GM12872 (cell line): Measurements from ENCODE around the gene ZRANB1.

Source experiments
- CTCF ChIP-seq: IDR thresholded peaks from 3 replicates; pipeline ENCODE4 v1.5.1; 2011; ENCODE audit warnings: low read depth, mild to moderate bottlenecking, low read length, moderate library complexity; ENCODE audit not compliant: insufficient read depth

ZRANB1 gene

GRCh38 chr10:124990671-124991625 is 49.0 kb downstream of the ZRANB1 start:
- no peak for TF ChIP-seq CTCF

GRCh38 chr10:124991835-124992234 is 49.9 kb downstream of the ZRANB1 start:
- TF ChIP-seq CTCF, result no peak

DNA sequence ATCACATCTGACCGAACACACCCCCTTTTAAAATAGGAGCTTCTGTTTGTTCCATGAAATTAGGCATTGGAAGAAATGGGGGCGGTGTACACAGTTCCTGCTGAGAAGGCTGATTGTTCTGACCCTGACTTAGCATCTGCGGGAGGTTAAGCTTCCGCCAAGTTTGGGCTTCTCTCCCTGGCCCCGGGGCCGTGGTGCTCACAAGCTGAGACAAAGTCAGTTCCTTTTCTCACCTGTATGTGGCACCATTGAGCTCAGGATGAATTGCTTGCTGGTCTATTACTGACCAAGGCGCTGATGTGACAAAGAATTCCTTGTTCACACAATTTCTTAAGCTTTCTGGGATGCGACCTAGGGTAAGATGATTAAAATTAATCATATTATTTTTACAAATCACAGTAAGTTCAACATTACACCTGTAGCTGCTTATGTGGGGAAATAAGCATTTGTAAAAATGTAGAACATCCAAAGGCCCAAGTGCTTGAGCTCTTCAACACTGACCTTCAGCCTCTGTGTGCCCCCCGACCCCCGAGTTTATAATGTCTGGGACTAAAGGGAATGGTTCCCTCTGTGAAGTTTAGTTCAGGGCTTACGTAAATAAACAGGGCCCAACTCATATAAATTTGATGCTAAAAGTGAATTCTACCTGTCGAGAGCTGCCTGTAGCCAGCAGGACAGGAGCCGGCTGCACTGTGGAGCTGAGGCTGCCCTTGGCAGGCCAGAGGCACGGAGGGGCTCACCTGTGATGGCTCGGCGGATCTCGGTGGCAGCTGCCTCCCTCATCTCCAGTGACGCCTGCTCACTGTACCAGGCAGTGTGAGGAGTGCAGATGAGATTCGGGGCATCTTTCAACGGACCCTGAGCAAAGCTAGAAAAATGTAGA is 50.8 kb downstream of the ZRANB1 start:
- peak; percentile 64 for TF ChIP-seq CTCF

- no peak for TF ChIP-seq CTCF
Measured at GRCh38 chr10:124993345-124993708, 51.4 kb downstream of the ZRANB1 start.

DNA sequence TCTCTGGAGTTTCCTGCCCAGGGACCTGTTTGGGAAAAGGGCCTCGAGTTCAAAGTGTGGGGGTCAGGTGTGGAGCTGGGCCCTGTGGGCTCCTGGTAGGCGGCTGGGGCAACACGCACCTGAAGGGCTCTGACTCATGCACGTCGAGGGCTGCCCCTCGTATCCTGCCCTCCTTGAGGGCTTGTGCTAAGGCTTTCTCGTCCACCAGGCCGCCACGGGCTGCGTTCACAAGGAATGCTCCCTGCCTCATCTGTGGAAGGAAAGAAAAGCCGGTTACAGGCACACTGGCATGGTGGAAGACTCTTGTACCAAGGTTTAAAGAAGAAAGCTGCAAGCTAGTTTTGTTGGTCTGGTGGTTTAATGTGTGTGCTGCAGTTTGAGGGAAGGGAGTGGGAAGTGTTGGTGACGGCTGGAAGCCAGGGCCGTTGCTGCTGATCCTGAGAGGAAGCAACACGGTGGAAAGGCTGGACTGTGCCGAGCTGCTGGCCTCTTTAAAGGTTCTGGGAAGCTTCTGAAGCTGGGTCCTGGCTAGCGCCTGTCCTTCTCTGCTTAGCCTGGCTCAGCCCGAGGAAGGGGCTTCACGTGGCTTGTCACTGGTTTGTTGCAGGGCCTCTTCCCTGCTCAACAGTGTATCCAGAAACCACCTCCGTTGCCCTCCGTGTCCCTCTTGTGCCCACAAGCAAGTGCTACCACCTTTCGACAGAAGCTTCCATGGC is 52.0 kb downstream of the ZRANB1 start:
- no peak for TF ChIP-seq CTCF

DNA sequence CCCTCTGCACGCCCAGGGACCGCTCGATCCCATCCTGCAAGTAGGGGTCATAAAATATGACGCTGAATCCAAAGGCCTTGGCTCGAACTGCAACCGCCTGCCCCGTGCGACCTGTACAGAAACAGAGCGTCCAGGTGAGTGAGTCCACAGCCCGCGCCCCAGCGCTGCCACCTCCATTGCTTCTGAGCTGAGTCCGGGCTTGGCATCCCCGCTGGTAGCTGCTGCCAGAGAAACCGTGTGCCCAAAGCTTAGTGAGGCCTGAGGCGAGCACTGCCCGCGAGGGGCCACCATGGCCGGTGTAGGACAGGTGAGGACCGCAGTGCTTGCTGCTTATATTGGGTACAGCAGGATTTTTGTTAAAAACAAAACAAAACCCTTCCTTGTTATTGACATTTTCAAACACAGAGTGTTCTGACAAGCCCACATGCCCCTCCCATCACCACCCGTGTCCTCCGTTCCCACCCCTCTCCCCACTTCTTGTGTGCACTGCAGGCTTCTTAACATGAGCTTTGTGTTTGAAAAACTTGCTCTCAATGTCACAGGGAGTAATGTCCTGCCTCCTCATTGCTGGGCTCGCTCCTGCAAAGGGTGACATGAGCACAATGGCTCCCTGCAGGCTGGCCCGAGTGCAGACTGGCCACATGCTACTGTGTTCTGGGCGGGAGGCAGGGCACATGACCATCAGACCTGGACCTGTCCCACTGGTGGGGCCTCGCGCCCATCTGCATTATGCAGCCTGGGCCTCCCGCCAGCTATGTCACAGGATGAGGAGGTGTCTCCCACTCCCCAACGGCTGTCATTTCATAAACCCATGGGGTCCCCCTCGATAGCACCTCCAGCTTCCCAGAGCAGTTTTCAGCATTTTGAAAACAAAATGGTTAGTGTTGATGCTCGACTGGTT is 52.9 kb downstream of the ZRANB1 start:
- no peak for TF ChIP-seq CTCF
